ENCODE measurements around the gene EVA1C. TPM values are rescaled to one million over a fixed set of nuclear protein-coding genes. Genes with fewer than 3 reads are reported as not detected.

Gene EVA1C
- total RNA-seq, 2 donors from 2014 or later = 45.7 to 48.6 TPM

DNA sequence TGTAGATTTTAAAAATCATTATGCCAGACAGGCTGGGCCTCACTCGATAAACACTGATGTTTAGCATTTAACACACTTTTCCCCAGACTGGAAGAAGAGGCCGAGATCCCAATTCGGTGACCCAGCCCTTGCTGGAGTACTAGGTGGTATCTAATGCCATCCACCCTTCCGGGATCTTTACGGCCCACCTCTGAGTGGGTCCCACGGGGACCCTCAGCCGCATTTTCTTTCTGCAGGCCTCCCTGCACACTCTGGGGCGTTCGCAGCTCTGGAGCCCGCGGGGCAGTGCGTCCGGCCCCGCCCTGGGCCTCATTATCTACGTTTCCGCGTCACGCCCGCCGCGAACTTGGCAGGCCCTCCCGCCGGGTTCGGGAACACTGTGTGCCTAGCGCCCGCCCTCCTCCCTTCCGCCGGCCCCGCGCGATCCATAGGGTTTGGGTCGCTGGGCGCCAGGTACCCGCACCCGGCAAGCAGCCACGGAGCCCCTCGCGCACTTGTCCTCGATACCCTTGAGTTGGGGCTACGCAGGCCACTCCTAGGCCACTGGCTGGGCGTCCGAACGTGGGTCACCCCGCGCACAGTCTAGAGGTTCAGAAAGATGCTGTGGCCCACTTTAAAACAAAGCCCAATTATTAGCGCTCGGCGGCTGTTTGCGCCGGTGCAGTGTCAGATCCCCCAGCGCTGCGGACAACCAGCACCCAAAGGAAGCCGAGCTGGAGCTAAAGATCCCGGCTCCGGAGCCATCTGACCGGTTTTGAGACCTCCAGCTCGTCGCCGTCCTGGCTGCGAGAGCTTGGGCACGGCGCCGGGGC, 950 bp upstream of the EVA1C start:
- no peaks in the 10 kb centered on the region for H3K9me3 ChIP-seq
- no peaks in the 10 kb centered on the region for H3K36me3 ChIP-seq
- peak; percentile 93 for DNase-seq (ENCODE audit: low spot score)
- intact Hi-C loops (cut with DNase I) = loop anchor here (2.0 to 5.0 kb wide), 3 partner anchors 51 to 156 kb away; no protein-coding TSS in a partner anchor
- TF ChIP-seq POLR2AphosphoS5 (IDR thresholded peaks at IDR 0.05) = peak; percentile 96
- TF ChIP-seq, protein P1, sequence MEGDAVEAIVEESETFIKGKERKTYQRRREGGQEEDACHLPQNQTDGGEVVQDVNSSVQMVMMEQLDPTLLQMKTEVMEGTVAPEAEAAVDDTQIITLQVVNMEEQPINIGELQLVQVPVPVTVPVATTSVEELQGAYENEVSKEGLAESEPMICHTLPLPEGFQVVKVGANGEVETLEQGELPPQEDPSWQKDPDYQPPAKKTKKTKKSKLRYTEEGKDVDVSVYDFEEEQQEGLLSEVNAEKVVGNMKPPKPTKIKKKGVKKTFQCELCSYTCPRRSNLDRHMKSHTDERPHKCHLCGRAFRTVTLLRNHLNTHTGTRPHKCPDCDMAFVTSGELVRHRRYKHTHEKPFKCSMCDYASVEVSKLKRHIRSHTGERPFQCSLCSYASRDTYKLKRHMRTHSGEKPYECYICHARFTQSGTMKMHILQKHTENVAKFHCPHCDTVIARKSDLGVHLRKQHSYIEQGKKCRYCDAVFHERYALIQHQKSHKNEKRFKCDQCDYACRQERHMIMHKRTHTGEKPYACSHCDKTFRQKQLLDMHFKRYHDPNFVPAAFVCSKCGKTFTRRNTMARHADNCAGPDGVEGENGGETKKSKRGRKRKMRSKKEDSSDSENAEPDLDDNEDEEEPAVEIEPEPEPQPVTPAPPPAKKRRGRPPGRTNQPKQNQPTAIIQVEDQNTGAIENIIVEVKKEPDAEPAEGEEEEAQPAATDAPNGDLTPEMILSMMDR (IDR thresholded peaks at IDR 0.05) = peak in 2 of 4 experiments; percentile 13 to 21
- TF ChIP-seq POLR2A (IDR thresholded peaks at IDR 0.05) = peak; percentile 86
- WGBS = 1% methylated on average over 58 of the region's 63 CpGs
- peak overlapping the region; percentile 62 to 75 for H3K4me3 ChIP-seq
- peaks cover 15% of the 10 kb centered on the region for H3K4me1 ChIP-seq (replicated peaks)
- H3K27ac ChIP-seq = peak overlapping the region; percentile 98
- no peaks in the 10 kb centered on the region for H3K27me3 ChIP-seq (replicated peaks; ENCODE audit: insufficient read depth)

DNA sequence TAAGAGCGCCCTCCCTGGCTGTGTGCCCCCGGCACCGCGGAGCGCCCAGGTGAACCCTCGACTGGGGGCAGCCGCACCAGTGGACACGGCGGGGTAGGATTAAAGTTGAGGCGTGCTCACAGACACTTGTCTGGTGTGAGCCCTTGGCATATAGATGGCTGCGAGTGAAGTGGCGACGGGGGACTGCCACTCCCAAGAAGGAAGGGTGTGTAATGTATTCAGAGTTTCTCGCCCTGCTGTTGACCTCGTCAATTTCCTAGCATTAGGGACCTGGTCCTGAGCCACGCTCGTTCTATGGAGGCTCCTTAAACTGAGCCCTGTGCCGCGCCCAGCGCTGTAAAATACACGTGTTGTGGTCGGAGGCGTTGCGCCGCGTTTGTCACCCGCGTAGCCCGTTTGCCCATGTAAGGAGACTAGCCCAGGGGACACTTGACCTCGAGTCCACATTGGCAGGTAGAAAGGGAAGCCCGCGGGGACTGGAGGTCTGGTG, 554 bp downstream of the EVA1C start:
- peak; percentile 62 for TF ChIP-seq POLR2AphosphoS5 (IDR thresholded peaks at IDR 0.05)
- TF ChIP-seq, protein P1 (IDR thresholded peaks at IDR 0.05) = no peak
- TF ChIP-seq POLR2A (IDR thresholded peaks at IDR 0.05) = no peak
- intact Hi-C loops (cut with DNase I) = loop anchor here (2.0 to 5.0 kb wide), 3 partner anchors 49 to 154 kb away; no protein-coding TSS in a partner anchor
- Histone ChIP-seq H3K4me3 (peak overlapping the region; percentile 62 to 75), H3K9me3 (no peaks in the 10 kb centered on the region), H3K4me1 (replicated peaks) (peaks cover 19% of the 10 kb centered on the region), H3K27me3 (replicated peaks; ENCODE audit: insufficient read depth) (no peaks in the 10 kb centered on the region), H3K36me3 (no peaks in the 10 kb centered on the region), H3K27ac (peak overlapping the region; percentile 98)
- peak; percentile 63 for DNase-seq (ENCODE audit: low spot score)
- WGBS = 6% methylated on average over 32 of the region's 32 CpGs

DNA sequence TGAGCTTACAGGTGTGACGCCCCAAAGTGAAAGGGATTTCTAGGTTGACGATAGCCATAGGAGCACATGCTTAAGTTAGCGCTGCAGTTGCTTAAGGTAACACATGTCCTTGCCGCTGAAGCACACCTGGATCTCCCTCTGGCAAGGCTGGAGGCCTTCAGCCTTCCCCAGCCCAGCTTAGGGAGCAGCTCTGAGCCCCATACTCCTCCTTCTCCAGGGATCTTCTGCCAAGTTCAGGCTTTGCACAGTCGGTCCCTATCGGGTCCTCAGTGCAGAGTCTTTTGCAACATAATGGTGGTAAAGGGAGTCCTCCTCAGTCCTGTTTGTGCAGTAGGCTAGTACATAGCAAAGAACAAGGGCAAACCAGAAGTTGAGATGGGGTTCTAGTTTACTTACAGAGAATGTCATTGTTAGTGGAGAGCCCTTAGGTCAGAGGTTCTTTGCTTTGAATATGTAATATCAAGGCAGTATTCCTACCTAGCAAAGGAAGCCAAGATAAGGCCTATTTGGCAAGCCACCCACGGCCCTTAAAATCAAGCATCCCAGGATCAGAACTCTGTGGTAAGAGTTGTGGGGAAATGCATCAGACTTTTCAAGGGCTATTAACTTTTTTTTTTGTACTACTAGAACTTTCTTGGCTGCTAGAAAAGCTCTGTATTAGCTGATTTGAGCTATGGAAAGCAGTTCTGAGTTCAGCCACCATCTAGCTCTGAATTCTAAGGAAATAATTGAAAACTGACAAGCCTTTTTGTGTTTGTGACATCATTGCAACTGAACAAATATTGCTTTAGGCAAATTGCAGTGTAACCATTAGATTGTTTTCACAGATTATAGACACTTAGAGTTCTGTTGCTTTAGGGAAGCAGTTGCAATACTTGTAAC, 1.4 kb downstream of the EVA1C start:
- peak overlapping the region; percentile 98 for H3K27ac ChIP-seq
- no peaks in the 10 kb centered on the region for H3K36me3 ChIP-seq
- peak overlapping the region; percentile 62 to 75 for H3K4me3 ChIP-seq
- TF ChIP-seq POLR2A (IDR thresholded peaks at IDR 0.05) = no peak
- TF ChIP-seq POLR2AphosphoS5 (IDR thresholded peaks at IDR 0.05) = no peak
- TF ChIP-seq, protein P1 (IDR thresholded peaks at IDR 0.05) = no peak
- WGBS = 23% methylated on average over 7 of the region's 7 CpGs
- no peaks in the 10 kb centered on the region for H3K9me3 ChIP-seq
- no peaks in the 10 kb centered on the region for H3K27me3 ChIP-seq (replicated peaks; ENCODE audit: insufficient read depth)
- intact Hi-C loops (cut with DNase I) = loop anchor here (2.0 to 5.0 kb wide), 3 partner anchors 48 to 153 kb away; no protein-coding TSS in a partner anchor
- H3K4me1 ChIP-seq (replicated peaks) = peaks cover 24% of the 10 kb centered on the region
- DNase-seq (ENCODE audit: low spot score) = peak; percentile 39

GRCh38 chr21:32414579-32415358, 2.3 kb downstream of the EVA1C start:
- 23% methylated on average over 8 of the region's 8 CpGs for WGBS
- Histone ChIP-seq H3K27ac (peak overlapping the region; percentile 98), H3K4me3 (peak overlapping the region; percentile 62 to 75), H3K4me1 (replicated peaks) (peaks cover 24% of the 10 kb centered on the region), H3K27me3 (replicated peaks; ENCODE audit: insufficient read depth) (no peaks in the 10 kb centered on the region), H3K36me3 (no peaks in the 10 kb centered on the region), H3K9me3 (no peaks in the 10 kb centered on the region)
- no peak for DNase-seq (ENCODE audit: low spot score)
- intact Hi-C loops (cut with DNase I) = loop anchor here (5.0 kb wide), 2 partner anchors 48 to 153 kb away; no protein-coding TSS in a partner anchor
- TF ChIP-seq POLR2A (IDR thresholded peaks at IDR 0.05) = no peak
- TF ChIP-seq, protein P1 (IDR thresholded peaks at IDR 0.05) = peak in 2 of 4 experiments; percentile 53 to 62
- no peak for TF ChIP-seq POLR2AphosphoS5 (IDR thresholded peaks at IDR 0.05)
